GM21390 (cell line): ENCODE results near the gene IL32.

Experiments used
- ATAC-seq: cut with Tn5 transposase; IDR thresholded peaks from one replicate; pipeline ENCODE4 v1.9.1; 2021; ENCODE audit not compliant: unreplicated experiment

The IL32 gene

DNA sequence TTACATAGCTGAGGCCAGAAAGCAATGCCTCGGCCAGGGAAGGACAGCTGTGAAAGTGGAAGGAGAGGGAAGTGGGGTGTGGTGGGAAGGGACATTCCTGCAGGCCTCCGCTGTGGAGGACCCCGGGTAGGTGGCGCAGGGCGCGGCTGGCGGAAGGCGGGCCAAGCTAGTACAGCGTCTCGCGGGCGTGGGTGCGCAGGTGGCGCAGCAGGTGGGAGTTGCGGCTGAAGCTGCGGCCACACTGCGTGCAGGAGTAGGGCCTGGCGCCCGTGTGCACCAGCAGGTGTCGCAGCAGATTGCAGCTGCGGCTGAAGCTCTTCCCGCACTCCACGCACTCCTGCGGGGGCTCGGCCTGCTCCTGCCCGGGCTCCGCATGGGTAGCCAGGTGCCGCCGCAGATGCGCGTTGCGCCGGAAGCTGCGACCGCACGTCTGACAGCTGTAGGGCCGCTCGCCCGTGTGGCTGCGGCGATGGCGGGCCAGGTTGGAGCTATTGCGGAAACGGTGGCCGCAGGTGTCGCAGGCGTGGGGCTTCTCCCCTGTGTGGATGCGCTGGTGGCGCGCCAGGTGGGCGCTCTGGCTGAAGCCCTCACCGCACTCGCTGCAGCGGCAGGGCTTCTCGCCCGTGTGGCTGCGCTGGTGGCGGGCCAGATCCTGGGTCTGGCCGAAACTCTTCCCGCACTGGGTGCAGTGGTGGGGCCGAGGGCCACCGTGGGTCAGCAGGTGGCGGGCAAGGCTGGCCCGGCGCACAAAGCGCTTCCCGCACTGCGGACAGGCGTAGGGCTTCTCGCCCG lies 23.7 kb downstream of the IL32 start:
- no peak for ATAC-seq

DNA sequence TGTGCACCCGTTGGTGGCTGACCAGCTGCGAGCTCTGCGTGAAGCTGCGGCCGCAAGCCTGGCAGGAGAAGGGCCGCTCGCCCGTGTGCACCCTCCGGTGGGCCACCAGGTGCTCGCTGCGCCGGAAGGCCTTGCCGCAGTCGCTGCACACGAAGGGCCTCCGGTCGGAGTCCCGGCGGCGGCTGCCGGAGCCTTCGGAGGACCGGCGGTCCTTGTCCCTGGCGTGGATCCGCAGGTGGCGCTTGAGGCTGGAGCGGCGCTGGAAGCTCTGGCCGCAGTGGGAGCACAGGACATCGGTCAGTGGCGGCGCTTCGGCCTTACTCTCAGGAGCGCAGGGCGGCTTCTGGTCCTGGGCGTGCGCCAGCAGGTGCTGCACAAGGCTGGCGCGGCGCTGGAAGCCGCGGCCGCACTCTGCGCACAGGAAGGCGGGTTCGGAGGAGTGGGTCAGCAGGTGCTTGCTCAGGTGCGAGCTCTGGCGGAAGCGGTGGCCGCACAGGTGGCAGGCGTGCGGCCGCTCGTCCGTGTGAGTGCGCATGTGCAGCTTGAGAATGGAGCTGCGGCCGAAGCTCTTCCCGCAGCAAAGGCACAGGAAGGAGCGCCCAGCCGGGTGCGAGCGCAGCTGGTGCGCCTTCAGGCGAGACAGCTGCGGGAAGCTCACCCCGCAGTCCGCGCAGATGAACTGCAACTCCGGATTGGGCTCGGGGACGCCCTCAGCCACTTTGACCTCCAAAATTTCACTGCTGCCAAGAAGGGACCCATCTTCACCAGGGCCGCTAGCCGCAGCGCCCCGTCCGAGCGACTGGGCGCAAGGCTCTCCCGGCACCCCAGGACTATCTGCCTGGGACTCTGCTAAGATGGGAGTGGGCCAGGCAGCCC lies 24.5 kb downstream of the IL32 start:
- ATAC-seq: no peak

DNA sequence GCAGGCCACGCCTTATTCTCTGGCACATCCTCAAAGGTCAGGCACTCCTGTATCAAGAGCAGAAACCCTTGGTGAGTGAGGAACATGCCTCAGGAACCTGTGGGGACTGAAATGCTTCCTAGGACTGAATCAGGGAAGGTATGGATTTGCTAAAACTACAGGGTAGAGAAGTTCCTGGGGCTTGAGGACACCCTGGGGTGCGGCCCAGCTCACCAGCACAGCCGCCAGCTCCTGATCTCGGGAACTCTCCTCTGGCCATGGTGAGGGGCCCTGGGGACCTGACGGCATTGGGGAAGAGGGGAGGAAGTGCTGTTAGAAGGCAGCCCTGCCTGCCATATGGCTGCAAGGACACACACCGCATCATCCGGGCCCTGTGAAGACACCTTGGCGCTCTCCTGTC lies 26.1 kb downstream of the IL32 start:
- ATAC-seq: no peak

DNA sequence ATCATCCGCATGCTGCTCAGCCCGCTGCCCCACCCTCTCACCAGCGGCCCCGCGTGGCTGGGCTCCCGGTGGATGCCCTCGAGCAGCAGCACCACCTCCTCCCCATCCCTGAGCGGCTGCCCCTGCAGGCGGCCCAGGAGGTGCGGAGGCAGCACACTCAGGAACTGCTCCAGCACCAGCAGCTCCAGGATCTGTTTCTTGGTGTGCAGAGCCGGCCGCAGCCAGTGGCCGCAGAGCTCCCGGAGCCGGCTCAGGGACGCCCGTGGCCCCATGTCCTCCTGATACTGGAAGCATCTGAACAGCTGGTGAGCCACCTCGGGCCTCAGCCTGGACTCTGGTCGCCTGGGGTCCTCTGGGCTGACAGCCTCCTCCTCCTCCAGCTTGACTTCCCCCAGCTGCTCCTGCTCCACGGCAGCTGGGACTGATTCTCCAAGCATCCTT lies 27.1 kb downstream of the IL32 start:
- ATAC-seq: no peak

DNA sequence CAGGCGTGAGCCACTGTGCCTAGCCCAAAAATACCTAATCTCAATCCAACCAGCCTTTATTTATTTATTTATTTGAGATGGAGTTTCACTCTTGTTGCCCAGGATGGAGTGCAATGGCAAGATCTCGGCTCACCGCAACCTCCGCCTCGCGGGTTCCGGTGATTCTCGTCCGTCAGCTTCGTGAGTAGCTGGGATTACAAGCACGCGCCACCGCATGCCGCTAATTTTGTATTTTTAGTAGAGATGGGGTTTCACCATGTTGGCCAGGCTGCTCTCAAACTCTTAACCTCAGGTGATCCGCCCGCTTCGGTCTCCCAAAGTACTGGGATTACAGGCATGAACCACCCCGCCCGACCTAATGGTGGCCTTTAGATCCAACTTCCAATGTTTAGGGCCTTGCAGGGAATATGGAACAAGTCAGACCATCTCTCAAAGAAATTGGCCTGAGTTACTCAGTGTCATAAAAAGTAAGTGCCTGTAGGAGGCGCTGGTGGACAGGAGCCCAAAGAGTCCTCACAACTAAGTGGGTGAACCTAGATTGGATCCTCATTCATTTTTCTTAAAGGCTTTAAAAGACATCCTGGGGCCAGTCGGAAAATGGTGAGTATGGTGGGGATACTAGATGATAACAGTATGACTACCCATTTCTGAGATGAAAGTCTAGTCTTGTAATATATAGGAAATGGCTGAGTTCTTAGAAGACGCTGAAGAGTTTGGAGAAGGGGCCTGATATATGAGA lies 29.0 kb downstream of the IL32 start:
- ATAC-seq: no peak

DNA sequence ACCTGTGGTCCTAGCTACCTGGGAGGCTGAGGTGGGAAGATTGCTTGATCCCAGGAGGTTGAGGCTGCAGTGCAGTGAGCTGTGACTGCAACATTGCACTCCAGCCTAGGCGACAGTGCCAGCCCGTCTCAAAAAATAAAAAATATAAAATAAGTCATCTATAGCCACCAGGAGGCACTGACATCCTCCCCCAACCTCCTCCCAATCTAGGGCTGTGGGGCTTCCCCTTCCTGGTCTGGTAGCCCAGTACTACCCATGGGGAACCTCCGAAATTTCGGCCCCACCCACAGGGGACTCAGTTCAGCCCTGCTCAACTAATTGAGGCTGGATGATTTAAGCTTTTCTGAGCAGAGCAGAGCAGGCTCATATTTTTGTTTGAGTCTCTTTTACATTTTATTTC lies 30.4 kb downstream of the IL32 start:
- no peak for ATAC-seq

DNA sequence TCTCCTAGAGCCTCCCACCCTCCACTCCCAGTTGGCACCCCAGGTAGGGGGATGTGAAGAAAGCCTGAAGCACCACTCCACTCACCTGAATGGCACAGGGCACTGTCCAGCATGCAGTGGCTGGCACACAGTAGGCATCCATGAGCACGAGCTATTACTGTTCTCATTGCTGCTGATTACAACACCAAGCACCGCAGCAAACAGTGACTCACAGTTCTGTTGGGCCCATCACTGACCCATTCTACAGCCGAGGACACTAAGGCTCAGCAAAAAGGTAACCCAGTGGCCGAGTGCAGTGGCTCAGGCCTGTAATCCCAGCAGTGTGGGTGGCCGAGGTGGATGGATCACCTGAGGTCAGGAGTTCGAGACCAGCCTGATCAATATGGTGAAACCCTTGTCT lies 30.9 kb downstream of the IL32 start:
- ATAC-seq: no peak

- no peak for ATAC-seq
Measured at GRCh38 chr16:3097266-3097665, 31.8 kb downstream of the IL32 start.

DNA sequence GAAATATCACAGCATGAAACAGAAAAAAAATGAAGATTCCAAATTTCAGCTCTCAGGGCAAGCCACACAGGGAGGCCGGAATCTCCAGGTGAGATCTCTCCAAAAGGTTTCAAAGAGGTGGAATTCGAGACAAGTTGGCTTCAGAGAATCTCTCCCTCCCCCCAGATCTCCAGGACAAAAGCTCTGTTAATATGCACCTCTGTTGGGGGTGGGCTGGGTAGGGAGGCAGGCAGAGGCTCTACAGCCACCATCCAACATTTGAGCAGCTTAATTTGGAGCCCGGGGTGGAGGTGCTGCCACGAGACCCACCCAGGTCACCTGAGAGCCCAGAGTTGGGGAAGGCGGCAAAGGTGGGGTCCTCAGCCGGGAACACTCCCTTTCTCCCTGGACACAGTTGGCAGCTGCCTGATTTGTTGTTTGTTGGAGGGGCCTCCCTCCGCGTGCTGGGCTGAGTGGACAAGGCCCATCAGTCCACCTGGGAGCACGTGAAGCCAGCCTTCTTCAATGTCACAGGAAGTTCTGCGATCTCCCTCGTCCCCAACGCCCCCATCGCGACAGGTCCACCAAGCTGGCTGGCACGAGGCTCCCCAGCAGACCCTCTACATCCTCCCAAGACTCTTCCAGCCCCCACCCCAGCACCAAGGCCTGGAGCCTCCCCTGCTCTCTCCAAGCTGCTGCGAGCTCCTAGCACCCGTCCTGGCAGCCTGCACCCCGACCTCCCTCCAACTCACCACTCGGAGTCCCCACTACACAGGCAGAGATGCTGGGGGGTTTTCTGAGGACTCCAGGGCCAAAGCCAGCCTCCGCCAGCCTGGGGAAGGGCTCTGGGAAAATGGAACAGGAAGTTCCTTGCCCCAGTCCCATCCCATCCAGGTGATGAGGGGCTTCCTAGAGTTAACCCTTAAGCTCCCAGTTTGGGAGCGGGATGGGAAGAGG lies 33.3 kb downstream of the IL32 start, which contains the start of gene ZSCAN10:
TSS of gene ZSCAN10 (minus strand) at position 836 of the 936 bp plus-strand sequence. CDS start 6,357 bp downstream, outside the sequence.
- ATAC-seq: no peak

- no peak for ATAC-seq
Measured at GRCh38 chr16:3099395-3099731, 33.9 kb downstream of the IL32 start.

DNA sequence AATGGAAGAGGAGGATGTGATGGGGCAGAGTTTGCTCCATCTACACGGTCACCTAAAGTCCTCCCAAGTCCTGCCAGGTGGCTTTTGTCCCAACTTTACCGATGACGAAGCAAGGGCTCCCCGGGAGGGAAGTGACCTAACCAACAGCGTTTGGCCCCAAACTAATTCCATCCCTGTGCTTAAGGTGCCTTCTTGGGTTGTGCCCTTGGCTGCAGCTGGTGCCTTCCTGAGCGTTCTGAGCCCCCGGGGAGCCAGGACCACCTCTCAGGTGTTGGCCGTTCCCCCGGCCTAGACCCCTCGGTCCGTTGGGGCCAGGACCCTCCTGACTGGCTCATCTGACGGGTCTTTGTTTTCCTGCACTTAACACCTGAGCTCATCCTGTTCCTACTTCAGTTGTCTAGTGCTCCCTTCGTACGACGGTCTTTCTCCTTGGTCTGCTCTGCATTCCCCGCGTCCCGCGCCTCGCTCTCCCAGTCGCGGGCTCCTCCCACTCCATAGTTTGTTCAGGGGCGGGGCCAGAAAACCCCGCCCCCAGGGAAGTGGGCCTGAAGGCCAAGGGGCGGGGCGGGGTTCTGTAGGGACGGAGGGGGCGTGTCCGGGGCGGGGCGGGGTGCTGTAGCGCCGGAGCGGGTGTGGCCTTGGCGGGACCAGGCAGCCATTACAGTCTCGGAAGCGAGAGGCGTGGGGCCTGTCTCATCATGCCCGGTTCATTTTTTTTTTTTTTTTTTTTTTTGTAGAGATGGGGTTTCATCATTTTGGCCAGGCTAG lies 34.5 kb downstream of the IL32 start:
- ATAC-seq: no peak

GRCh38 chr16:3101018-3101840 lies 35.8 kb downstream of the IL32 start:
- ATAC-seq: no peak

- no peak for ATAC-seq
Measured at GRCh38 chr16:3101841-3102470, 36.5 kb downstream of the IL32 start.

DNA sequence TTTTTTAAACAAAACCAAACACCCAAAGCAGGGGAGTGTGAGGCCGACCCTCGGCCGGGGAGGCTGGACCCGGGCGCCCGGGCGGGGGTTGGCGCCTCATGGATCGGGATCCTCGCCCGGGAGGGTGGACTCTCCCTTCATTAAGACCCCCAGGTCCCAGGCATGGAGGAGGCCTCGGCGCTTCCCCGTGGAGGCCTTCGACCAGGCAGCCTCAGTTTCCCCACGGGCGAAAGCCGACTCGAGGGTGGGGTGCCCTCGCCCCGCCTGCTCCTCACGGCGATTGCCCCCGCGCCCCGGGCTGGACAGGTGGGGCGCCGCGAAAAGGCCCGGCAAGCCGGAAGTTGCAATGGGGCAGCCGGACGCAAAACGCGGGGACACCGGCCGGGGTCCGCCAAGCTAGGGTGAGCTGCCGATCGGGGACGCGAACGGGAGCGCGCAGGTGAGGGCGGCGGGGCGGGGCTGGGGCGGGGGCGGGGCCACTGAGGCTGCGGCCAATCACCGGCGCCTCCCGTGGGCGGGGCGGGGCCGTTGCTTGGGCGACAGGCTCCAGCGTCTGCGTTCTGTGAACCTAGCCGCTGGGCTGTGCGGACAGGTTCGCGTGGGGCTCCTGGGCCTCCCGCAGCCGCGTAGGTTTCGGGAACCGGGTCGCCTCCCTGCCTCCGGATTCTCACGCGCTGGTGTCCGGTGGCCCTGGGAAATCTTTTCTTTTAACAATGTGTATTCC lies 40.9 kb downstream of the IL32 start:
- peak; percentile 76 for ATAC-seq

DNA sequence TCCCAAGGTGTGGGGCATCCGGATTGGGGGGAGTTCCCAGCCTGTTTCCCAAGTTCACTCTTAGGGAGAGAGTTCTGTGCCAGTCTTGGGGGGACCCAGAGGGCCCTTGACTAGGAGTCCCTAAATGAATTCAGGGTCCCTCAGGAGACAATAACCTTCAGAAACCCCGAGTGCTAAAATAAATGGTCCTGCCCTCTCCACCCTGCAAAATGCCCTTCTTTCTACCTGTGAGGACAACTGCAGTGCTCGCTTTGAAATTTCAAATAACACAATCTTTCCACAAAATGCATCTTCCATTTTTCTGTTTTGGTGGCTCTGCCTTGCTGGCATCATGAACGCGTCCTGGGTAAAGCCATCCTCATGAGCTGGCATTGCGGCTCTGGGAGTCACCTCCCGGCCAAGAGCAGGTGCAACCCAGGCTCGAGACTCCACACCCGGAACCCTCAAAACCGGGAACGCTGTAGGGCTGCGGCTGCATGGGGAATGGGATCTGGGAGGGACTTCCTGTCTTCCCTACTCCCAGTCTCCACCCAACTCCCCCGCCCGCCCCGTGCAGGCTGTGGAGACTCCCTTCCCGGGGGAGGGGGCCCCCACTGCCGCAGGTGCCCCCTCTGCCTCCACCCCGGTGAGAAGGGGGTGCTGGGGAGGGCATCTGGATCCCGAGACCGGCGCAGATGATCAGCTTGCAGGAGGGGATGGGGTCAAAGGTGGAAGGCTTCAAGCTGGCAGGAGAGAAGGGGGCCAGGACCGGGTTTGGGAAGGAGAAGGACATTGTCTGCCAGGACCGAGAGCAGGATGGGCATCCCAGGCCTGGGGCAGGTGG lies 46.8 kb downstream of the IL32 start, which contains the start of gene ZNF205:
TSS of gene ZNF205 (plus strand) at position 529 of the 823 bp plus-strand sequence. CDS start 845 bp downstream, outside the sequence.
- ATAC-seq: no peak

DNA sequence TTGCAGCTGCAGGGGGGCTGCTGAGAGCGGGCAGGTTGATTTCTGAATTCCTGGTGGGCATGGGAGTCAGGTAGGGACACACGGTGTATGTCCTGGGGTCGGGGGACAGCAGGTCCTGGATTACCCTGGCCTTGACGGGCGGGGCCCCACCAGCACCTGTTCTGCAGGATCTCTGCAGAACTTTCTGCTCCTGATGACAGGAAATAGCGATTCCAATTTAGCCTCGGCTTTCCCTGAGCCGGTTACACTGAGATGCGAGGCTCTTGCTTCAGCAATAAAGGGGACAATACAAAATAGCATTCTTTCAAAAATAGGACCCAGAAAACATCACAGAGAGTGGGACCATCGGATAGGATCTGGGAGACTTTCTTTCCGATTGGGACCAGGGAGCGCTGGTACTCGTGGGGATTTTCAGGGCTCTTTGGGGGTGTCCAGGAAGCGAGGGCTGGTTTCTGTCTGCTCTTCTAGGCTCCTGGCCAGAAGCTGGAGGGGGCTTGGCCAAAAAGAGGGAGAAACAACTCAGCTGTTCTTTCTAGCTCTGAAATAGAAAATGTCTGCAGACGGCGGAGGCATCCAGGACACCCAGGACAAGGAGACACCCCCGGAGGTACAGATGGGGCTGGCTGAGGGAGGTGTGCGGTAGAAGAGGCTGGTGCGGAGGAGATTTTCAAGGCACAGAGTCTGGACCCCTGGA lies 47.6 kb downstream of the IL32 start:
- no peak for ATAC-seq
